Esophagus squamous epithelium (tissue), 5 donors: ENCODE measurements around the gene CEP295NL. TPM values are rescaled to one million over a fixed set of nuclear protein-coding genes. Genes with fewer than 3 reads are reported as not detected.

Experiments
- DNase-seq: peaks from one replicate; lab custom pipeline; 2025; lab: John Stamatoyannopoulos, UW
- H3K27ac ChIP-seq, 4 donors: fragments of 200-600 bp; sonication (generic); one replicate each; pipeline ENCODE4 v1.5.1; 2016 to 2019; ENCODE audit warnings: mild to moderate bottlenecking in 1 of 4
- H3K27me3 ChIP-seq, 4 donors: fragments of 200-600 bp; sonication (generic); 1 replicate in 3 of 4; 2 replicates in 1 of 4; pipeline versions ENCODE4 v1.5.1 to v1.6.0; 2017 to 2021; ENCODE audit warnings: antibody characterized with exemption in 1 of 4
- H3K36me3 ChIP-seq, 3 donors: fragments of 200-600 bp; sonication (generic); one replicate each; pipeline ENCODE4 v1.5.1; 2016 to 2019
- H3K4me1 ChIP-seq, 3 donors: fragments of 200-600 bp; sonication (generic); one replicate each; pipeline ENCODE4 v1.5.1; 2017 to 2019
- H3K4me3 ChIP-seq, 4 donors: fragments of 200-600 bp; sonication (generic); 1 replicate in 3 of 4; 2 replicates in 1 of 4; pipeline ENCODE4 v1.5.1; 2016 to 2019; ENCODE audit warnings: mild to moderate bottlenecking in 2 of 4, moderate library complexity in 1 of 4
- H3K9me3 ChIP-seq, 3 donors: fragments of 200-600 bp; sonication (generic); one replicate each; pipeline ENCODE4 v1.5.1; 2016 to 2019
- POLR2A ChIP-seq, 4 donors: fragments of 450-650 bp; IDR thresholded peaks; one replicate each; pipeline ENCODE4 v1.6.1; 2017; ENCODE audit warnings: antibody characterized with exemption in 4 of 4, mild to moderate bottlenecking in 4 of 4, moderate library complexity in 3 of 4
- WGBS, 2 donors: methylation state at CpG; one replicate each; pipeline ENCODE4 v1.1.5; 2018; 5-methylcytosine and 5-hydroxymethylcytosine counted together
- intact Hi-C: fragments of 100-400 bp; cut with DNase I; formaldehyde crosslinking; loops from one replicate; pipeline ENCODE4 v1.15.0; 2022
- total RNA-seq, 4 donors: library from RNA; depleted of rRNA; stranded (reverse); fragments of >200 nt; gene quantifications; one replicate each; pipeline ENCODE4 v1.1.0, GENCODE V29; 2016
- TF ChIP-seq, protein P1 (sequence below), 6 experiments: fragments of 450-650 bp in 4 of 6; fragments of 200-600 bp in 2 of 6; sonication (generic) in 2 of 6; IDR thresholded peaks; one replicate each; pipeline ENCODE4 v1.5.1; 2016 to 2019; ENCODE audit warnings: antibody characterized with exemption in 6 of 6, mild to moderate bottlenecking in 4 of 6, moderate library complexity in 4 of 6
- donor health status: DM: yes; HTN: yes; CAD: no.

CEP295NL gene
- total RNA-seq, 4 donors from 2014 or later, result 0.42 to 6.9 (median 1.1) TPM

DNA sequence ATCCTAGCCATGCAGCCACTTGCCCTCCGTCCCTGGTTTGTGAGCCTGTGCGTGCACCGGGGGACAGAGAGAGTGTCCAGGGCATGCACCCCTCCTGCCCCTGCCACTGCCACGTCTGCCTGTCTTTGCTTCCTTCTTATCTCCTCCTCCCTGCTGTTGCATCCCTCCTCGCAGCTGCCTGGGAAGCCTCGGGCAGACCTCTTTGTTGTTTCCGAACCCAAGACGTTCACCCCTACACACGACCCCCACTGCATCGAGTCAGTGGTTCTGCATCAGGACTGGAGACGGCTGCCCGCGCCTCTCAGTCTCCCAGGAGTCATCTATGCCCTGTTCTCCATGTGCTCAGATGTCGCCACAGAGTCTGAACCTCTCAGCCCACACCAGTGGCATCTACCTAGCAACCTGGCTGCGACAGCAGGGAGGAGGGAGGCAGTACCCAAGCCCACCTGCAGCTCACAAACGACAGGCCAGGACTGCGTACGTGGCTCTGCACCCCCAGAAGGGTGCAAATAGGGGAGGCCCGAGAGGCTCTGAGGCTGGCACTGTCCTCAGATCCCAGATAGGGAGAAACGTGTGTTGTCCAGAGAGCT lies 17.0 kb upstream of the CEP295NL start:
- peak overlapping the region in 3 of 4 donors; percentile 5 to 97 (median 44) for H3K27ac ChIP-seq
- intact Hi-C loops, result no loop called here
- 66 to 73% methylated on average over 18 to 19 of the region's 20 CpGs for WGBS, 2 donors
- no peak for DNase-seq
- H3K9me3 ChIP-seq, result no peaks in the 10 kb centered on the region
- H3K4me1 ChIP-seq, result peaks cover 30 to 97% (median 71%) of the 10 kb centered on the region in 3 donors
- H3K4me3 ChIP-seq, result no peak overlapping the region
- H3K36me3 ChIP-seq, result no peaks in the 10 kb centered on the region
- peaks cover 0 to 12% (median 0%) of the 10 kb centered on the region in 4 donors for H3K27me3 ChIP-seq
- TF ChIP-seq POLR2A (IDR thresholded peaks at IDR 0.05), result no peak
- TF ChIP-seq, protein P1, sequence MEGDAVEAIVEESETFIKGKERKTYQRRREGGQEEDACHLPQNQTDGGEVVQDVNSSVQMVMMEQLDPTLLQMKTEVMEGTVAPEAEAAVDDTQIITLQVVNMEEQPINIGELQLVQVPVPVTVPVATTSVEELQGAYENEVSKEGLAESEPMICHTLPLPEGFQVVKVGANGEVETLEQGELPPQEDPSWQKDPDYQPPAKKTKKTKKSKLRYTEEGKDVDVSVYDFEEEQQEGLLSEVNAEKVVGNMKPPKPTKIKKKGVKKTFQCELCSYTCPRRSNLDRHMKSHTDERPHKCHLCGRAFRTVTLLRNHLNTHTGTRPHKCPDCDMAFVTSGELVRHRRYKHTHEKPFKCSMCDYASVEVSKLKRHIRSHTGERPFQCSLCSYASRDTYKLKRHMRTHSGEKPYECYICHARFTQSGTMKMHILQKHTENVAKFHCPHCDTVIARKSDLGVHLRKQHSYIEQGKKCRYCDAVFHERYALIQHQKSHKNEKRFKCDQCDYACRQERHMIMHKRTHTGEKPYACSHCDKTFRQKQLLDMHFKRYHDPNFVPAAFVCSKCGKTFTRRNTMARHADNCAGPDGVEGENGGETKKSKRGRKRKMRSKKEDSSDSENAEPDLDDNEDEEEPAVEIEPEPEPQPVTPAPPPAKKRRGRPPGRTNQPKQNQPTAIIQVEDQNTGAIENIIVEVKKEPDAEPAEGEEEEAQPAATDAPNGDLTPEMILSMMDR (IDR thresholded peaks at IDR 0.05), result no peak

DNA sequence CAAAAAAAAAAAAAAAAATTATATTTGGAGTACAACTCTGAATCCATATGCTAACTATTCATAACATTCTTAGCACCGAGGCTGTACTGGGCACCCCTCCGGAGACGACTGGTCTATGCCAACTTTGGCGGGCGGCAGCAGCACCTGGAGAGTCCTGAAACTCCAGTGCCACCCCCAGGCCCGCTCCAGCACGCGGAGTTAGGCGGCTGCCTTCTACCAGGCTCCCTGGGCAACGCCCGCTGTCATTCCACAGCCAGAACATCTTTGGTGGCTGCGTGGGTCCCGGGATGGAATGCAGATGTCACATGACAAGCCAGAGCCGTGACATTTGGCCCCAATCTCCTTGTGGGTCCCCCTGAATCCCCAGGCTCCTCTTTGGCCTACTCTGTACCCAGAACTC lies 16.0 kb upstream of the CEP295NL start:
- DNase-seq, result no peak
- H3K4me3 ChIP-seq, result peak overlapping the region in 1 of 4 donors; percentile 15
- WGBS, 2 donors, result 43 to 63% methylated on average over 5 to 14 of the region's 14 CpGs
- TF ChIP-seq, protein P1 (IDR thresholded peaks at IDR 0.05), result no peak
- no peak for TF ChIP-seq POLR2A (IDR thresholded peaks at IDR 0.05)
- H3K4me1 ChIP-seq, result peaks cover 21 to 98% (median 65%) of the 10 kb centered on the region in 3 donors
- peaks cover 0 to 2% (median 0%) of the 10 kb centered on the region in 4 donors for H3K27me3 ChIP-seq
- peak overlapping the region in 3 of 4 donors; percentile 11 to 59 (median 58) for H3K27ac ChIP-seq
- intact Hi-C loops, result no loop called here
- no peaks in the 10 kb centered on the region for H3K36me3 ChIP-seq
- no peaks in the 10 kb centered on the region for H3K9me3 ChIP-seq

DNA sequence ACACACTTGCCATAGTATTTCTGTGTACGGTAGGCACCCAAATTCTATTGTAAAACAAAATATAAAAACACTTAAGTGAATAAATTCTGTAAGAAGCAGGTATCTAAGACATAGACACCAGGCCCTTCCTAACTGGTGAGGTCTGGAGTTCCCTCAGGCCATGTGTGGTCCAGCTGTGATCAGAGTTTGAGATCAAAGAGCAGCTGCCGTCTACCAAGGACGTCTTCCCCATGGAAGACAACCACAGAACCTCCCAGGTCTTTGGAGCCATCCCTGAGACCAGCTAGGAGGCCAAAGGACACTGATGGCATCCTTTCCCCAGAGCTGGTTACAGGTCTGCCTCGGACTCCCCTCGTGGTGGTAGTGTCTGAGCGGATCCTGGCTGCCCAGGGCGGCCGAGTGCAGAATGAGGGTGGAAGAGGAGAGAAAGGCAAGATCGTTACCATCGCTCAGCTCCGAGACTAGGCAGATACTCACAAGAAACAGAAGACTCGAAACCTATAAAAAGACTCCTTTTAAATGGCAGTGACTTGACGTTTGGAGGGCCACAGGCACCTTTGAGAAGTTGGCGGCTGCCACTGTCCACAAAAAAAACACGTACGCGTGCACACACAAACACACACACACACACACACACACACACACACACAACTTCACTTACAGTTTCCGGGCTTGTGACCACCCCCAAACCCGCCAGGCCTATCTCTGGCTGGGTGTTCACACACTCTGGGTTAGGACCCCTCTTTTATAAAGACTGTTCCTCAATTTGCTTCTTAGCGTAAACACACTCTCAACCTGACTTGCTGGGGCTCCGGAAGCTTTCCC lies 14.7 kb upstream of the CEP295NL start:
- Histone ChIP-seq H3K4me1 (peaks cover 15 to 96% (median 63%) of the 10 kb centered on the region in 3 donors), H3K27me3 (no peaks in the 10 kb centered on the region), H3K36me3 (no peaks in the 10 kb centered on the region), H3K4me3 (peak overlapping the region in 1 of 4 donors; percentile 29), H3K9me3 (no peaks in the 10 kb centered on the region), H3K27ac (peak overlapping the region in 3 of 4 donors; percentile 42 to 60 (median 59))
- 68 to 69% methylated on average over 19 to 20 of the region's 21 CpGs for WGBS, 2 donors
- TF ChIP-seq, protein P1 (IDR thresholded peaks at IDR 0.05), result no peak
- no peak for TF ChIP-seq POLR2A (IDR thresholded peaks at IDR 0.05)
- intact Hi-C loops, result no loop called here
- no peak for DNase-seq

DNA sequence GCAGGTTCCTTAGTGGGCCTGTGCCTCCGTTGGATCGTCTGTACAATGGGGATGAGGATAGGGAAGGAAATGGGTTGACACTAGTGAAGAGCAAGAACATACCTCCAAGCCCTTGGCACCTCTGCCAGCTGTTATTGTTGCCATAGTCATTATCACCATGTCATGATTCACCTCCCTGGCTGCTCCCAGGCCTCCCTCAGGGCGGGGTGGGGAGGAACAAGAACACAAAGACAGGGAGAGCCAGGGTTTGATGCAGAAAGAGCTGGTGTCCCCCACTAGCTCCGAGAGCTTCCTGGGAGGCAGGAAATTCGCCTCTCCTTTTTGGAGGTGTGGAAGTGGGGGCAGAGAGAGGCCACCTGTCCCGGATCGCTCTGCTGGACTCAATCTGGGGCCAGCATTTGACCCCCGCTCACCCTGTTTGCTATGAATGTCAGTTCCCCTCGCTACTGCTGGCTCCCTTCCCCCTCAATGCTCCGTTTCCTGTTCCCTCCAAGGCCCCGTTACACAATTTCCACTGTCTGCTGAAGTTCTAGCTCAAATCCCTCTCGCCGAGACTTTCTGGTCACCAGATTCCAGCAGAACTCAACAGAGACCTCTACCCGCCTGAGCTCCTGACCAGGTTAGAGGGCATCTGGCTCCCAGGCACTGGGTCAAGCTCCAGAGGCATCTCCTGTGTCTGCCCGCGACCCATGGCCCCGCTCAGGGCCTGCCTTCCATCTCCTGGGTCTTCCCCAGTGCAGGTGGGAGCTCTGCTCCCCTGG lies 13.1 kb upstream of the CEP295NL start:
- Histone ChIP-seq H3K4me3 (peak overlapping the region in 2 of 4 donors; percentile 15 to 49), H3K4me1 (peaks cover 14 to 91% (median 50%) of the 10 kb centered on the region in 3 donors), H3K27ac (peak overlapping the region; percentile 66 to 92 (median 78)), H3K27me3 (no peaks in the 10 kb centered on the region), H3K9me3 (no peaks in the 10 kb centered on the region), H3K36me3 (no peaks in the 10 kb centered on the region)
- intact Hi-C loops, result no loop called here
- WGBS, 2 donors, result 49 to 56% methylated on average over 12 of the region's 17 CpGs
- TF ChIP-seq, protein P1 (IDR thresholded peaks at IDR 0.05), result no peak
- TF ChIP-seq POLR2A (IDR thresholded peaks at IDR 0.05), result no peak
- DNase-seq, result no peak
